Stimulated activated CD4-positive, alpha-beta T cell treated with anti-CD3 and anti-CD28 coated beads, Interleukin-12 subunit alpha, Interleukin-12 subunit beta, amount 100 ng/mL, for 24 hours (primary cell): ENCODE results near the gene LITAFD.
"Not testable (repeated sequence)": the region's sequence is repeated elsewhere in the genome, so short reads cannot be mapped to it uniquely, and the experiment has no call there.

Source experiments
- DNase-seq, 2 experiments: peaks; one replicate each; pipeline ENCODE4 v3.0.0-alpha.2; 2020; ENCODE audit warnings: low read depth in 2 of 2

Gene LITAFD

DNA sequence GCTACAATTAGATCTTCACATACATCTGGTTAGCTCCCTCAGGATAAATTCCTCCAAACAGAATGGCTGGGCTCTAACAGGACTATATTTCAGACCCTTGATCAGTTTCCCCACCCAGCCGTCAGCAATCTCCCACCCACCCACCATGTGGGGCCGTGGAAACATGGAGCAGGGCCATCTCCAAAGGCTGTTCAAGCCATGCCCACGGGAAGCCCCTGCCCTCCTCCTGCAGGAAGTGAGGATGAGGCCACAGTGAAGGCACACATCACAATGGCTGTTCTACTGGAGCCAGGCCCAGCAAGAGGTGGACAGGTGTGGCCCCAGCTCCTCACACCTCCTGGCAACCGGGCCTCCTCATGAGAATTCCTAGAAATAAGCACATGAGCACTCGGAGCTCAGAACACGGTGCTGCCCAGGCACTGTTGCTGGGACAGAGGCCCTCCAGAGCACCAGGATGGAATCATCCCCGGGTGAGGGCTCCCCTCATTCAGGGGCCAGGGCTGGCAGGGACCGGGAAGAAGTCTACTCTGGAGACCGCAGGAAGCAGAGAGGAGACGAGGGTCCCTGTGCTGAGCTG, at the start of gene LITAFD:
TSS of gene LITAFD (plus strand) at position 311 of the 577 bp plus-strand sequence. CDS start 2,005 bp downstream, outside the sequence.
- DNase-seq, result no peak

- no peak for DNase-seq
These were observed 49.4 kb upstream of the LITAFD start for GRCh38 chr16:8832717-8833105.

GRCh38 chr16:8836797-8837196, 45.4 kb upstream of the LITAFD start:
- not testable (repeated sequence) for DNase-seq

DNA sequence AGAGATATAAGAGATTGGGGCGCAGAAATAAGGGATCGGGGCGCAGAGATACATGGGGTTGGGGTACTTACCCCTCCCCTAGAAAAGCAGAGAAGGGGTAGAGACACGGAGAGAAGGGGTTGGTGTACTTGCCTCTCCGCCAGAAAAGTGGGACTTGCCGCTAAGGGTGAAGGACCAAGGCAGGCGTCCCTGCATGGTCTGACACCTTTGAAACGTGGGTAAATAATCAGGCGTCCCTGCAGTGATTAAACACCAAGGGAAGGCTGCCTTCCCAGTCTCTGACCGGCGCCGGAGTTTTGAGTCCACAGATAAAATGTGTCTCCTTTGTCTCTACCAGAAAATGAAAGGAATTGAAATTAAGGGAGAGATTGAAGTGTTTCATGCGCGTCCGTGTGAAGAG, 44.6 kb upstream of the LITAFD start:
- not testable (repeated sequence) for DNase-seq

DNA sequence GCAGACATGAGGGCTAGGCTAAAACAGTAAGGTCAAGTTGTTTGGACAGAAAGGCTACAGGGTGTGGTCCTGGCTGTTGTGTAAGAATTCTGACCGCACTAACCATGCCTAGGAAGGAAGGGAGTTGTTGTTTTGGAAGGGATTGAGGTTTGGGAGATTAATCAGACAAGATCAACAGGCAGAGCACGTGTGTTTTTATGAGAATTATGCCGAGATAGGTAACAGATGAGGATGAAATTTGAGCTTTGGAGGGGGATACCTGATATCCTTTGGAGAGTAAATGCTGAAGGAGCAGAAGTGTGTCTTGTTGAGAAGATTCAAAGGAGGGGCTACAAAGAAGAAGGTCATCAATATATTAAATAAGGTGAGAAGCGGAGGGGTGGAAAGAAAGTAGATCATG, 40.1 kb upstream of the LITAFD start:
- not testable (repeated sequence) for DNase-seq

DNA sequence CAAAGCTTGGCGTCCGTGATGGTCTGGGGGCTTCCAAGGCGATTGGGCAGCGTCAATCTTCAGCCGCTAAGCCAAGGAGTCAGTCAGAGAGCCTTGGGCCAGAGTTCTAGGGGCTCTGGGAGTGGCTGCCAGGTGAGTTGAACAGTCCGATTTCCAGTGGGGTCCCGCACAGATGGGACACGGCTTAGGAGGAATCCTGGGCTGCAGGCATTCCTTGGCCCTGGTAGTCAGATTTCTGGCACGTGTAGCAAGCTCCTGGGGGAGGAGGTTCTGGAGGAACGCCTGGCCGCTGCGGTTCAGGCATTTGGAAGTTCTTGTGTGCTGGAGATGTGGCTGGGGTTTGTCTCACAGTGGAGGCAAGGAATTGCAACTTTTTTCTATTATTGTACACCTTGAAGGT, 38.9 kb upstream of the LITAFD start:
- DNase-seq, result not testable (repeated sequence)

- DNase-seq, result no peak
These were observed 36.4 kb upstream of the LITAFD start for GRCh38 chr16:8845699-8846298.

DNA sequence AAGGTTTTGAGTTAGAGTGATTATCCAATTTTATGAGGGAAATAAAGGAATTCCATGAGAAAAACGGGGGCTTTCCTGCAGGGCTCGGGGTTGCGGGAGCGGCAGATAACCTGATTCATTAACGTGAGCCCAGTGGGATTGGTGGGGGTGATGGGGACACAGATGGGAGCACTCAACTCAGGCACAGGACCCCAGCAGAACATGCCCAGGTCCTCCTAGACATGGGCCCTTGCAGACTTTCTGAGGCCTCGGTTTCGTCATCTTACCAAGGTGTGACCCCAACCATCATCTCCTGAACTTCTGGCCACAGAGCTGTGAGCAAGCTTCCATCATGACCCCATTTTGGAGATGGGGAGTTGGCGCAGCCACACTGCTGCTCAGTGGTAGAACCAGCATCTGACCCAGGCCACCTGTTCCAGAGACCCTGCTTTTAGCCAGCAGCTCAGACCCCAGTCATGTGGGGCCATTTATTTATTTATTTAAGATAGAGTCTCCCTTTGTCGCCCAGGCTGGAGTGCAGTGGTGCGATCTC, 35.7 kb upstream of the LITAFD start:
- no peak for DNase-seq

- no peak for DNase-seq
These were observed 35.0 kb upstream of the LITAFD start for GRCh38 chr16:8847145-8847544.

GRCh38 chr16:8847623-8848022, 34.5 kb upstream of the LITAFD start:
- DNase-seq, result no peak

GRCh38 chr16:8848231-8848938, 33.8 kb upstream of the LITAFD start:
- no peak for DNase-seq

DNA sequence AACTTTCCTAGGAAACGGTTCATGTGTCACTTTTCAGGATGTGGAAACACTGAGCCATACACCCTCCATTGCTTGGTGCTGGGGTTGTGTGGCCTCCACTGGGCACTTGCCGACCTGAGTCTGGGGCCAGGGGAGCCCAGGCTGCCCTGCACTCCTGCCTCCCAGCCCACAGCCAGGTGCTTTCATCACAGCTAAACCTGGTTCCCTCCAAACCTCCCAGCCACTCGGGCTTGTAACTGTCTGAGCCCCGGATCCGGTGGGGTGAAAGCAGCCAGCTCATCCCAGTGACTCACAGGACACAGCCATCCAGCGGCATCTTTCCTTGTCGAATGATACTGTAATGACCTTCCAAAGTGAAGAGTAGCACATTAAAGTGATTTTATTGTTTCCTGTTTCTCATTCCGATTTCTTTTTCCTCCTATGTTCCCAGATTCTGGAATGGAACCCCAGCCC, 33.2 kb upstream of the LITAFD start:
- no peak for DNase-seq

DNA sequence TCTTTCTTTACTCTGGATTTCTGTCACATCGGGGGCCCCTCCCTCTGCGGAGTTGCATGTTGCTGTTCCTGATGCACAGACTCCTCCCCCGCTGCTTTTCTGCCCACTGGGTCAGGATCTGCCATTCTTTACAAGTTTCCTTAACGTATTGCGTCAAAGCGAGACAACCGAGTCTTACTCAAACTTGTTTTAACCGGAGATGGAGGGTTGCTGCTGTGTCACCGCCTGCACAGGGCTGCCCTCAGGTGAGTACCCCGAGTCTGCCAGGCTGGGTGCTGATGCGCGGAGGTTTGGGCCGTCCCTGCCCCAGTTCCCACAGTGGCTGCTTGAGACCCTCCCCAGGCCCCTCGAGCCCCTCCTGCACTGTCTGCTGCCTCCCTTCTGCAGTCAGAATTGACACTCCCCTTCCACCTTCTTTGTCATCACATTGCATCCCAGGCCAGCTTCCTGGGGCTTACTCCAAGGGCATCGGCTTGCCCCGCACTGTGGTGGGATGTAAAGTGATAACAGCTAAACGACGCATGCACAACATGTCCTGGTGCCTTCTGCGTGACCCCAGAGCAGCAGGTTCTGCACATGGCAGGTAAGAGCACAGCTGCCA, 32.6 kb upstream of the LITAFD start:
- DNase-seq, result no peak

GRCh38 chr16:8850279-8850885, 31.8 kb upstream of the LITAFD start:
- no peak for DNase-seq

- no peak for DNase-seq
These were observed 30.3 kb upstream of the LITAFD start for GRCh38 chr16:8851761-8852403.

DNA sequence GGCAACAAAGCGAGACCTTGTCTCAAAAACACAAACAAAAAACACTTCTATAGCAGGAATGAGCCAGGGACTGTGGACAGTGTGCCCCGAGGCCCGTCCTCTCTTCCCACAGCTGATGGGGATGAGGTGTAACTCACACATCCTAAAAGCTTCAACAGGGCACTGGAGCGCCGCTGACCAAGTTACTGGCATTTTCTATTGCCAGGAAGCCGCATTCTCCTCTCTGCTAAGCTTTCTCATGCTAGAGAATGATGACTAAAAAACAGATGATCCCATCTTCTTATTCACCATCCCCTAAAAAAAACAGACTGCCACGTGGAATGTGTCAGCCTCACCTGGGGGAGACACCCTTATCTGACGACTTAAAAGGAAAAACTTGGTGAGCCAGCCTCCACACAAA, 29.6 kb upstream of the LITAFD start:
- no peak for DNase-seq

DNA sequence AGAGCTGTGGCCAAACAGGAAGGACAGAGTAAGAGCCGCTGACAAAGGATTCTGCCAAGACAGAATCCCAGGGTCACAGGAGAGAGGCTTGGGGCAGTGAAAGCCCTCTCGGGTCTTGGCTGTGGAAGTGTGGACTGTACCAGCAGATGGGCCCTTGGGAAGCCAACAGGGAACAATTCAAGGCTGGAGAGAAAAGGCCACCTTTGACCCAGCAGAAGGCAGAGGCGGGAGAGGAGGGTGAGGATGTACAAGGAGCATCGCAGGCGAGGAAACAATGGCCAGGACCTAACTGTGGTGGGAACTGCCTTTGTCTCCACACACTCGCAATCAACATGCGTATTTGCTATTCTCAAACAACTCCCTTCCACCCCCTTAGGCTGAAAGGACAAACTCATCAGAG, 29.0 kb upstream of the LITAFD start:
- no peak for DNase-seq

DNA sequence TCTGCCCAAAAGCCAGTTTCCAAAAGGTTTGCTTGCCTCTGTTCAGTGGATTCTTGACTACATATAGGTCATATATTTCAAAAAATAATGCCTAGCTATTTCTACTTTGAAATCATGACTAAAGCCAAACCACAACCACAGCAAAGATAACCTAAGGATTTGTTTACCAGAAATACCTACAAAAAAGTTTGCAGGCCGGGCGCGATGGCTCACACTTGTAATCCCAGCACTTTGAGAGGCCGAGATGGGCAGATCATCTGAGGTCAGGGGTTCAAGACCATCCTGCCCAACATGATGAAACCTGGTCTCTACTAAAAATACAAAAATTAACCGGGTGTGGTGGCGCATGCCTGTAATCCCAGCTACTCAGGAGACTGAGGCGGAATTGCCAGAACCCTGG, 28.5 kb upstream of the LITAFD start:
- DNase-seq, result no peak

DNA sequence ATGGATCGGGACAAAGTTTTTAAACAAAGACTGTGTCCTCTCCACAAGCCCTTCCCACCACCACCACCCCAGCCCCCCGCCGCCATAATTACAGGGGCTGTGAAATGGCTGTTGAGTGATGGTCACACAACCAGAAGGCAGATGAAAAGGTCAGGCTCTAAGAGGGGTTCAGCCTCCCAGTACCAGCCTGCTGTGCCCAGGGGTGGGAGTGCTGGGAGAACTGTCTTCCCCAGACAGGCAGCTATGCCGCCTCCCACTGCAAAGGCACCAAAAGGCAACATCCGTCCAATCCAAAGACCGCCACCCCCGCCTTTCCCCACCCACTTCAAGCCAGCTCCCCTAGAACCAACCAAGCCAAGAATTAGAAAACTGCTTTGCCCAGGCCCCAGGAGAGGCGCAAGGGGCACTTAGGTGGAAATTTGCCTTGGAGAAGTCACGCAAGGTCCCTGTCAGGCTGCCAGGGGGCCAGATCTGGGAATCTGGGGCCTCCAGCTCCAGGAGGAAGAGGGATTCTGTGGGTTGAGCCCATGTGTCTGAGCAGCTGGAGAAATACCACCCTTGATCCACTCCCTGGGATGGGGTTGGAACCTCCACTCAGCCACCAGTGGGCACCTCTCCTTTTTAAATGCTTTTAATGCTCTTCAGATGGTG, 27.7 kb upstream of the LITAFD start:
- no peak for DNase-seq

DNA sequence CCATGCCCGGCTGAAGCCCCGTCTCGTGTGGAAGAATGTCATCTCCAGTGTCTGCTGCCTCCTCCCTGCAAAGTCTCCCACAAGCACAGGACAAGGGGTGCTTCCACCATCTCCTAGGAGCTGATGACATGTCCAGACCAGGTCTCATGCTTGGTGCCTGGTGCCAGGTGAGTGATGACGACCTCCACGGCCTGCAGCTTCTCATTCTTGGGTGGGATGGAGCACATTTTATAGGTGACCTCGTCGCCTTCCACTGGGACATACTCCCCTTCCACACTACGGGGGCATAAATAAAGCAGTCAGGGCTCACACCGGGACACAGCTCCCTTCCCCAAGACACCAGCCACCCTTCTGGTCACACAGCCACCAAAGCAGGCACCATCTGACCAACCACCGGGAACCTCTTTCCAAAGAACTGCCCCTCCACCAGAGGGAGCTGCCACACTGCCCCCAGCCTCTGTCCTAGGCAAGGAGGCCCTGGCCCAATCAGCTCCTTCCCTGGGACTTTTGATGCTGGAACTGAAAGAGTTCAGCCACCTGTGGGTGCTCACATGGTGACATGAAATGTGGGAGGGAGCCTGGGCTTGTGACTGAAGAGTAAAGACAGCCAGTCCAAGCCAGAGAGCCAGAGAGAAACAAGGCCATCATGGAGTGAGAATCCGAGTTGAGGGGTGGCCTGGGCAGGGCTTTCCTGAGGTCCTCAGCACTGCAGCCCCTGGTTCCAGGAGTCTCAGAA, 26.9 kb upstream of the LITAFD start:
- DNase-seq, result no peak
